Stimulated activated CD8-positive, alpha-beta memory T cell treated with anti-CD3 and anti-CD28 coated beads, Interleukin-15, amount 100 ng/mL, for 1 hour (primary cell): Measurements from ENCODE around the gene C14orf119.

Source experiments
- DNase-seq: peaks from one replicate; pipeline ENCODE4 v3.0.0-alpha.2; 2020; ENCODE audit warnings: low read depth

The C14orf119 gene, protein sequence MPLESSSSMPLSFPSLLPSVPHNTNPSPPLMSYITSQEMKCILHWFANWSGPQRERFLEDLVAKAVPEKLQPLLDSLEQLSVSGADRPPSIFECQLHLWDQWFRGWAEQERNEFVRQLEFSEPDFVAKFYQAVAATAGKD

DNA sequence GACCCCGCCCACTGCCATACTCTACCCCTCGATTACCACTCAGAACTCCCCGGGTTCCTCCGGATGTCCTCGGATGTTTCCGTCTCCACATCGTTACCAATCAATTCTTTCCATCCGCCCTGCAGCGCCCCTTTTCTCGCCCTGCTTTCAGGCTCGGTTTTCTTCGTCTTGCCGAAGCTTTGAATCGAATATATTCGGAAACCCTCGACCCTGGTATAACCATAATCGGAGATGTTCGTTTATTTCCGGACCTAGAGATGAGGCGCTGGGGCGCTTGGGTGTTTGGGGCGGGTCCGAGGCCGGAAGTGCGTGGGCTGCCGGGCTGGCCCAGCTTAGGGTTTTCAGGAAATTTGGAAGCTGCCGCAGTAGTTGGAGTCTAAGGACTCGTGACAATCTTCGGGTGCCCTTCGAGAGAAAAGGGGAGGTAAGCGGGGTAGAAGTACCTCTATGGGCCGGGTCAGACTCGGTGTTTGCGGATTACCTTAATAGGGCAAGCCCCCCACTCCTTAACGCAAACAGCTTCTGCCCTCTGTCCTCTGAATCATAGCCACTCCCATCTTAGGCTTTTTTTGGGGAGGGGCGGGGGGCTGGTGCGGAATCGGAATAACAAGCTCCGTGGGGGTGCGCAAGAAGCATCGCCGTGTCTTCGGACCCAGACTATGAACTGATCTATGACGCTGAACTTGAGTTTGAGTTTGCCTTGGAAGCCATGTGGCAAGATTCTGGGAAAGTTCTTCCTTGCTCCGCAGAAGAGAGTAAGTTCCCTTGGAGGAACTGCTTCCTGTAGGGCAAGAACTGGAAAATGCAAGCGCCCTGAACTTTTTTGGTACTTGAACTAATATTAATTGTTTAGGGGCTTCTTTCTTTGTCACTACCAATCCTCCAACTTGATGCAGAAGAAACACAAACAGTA, at the start of gene C14orf119:
Gene C14orf119, plus strand, starts transcription at position 310 of the 913 bp plus-strand sequence. CDS start 2,154 bp downstream, outside the sequence.
- DNase-seq = peak; percentile 99

DNA sequence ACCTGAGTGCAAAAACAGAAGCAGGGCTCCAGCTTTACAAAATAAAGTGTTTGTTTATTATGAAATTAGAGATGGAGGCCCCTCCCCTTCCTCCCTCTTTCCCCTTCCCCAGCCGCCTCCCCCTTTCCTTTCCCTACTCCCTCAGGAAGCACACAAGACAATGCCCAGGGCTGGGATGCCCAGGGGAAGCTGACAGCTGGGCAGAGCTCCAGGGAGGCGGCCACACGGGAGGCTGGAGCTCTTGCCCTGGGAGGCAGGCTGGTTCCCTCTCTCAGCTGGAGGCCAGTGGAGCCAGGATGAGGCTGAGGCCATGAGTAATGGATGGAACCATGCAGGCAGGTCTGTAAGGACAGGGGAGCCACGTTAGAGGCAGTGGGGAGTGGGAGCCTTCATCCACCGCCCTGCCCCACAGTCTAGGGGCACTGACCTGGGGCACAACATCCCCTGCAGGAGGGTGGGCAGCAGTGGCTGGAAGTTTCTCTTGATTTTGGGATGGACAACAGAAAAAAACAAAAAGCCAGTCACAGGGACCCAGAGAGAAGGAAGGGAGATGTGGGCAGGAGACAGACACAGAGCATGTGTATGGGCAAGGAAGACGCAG, 48.2 kb upstream of the C14orf119 start:
- no peak for DNase-seq

DNA sequence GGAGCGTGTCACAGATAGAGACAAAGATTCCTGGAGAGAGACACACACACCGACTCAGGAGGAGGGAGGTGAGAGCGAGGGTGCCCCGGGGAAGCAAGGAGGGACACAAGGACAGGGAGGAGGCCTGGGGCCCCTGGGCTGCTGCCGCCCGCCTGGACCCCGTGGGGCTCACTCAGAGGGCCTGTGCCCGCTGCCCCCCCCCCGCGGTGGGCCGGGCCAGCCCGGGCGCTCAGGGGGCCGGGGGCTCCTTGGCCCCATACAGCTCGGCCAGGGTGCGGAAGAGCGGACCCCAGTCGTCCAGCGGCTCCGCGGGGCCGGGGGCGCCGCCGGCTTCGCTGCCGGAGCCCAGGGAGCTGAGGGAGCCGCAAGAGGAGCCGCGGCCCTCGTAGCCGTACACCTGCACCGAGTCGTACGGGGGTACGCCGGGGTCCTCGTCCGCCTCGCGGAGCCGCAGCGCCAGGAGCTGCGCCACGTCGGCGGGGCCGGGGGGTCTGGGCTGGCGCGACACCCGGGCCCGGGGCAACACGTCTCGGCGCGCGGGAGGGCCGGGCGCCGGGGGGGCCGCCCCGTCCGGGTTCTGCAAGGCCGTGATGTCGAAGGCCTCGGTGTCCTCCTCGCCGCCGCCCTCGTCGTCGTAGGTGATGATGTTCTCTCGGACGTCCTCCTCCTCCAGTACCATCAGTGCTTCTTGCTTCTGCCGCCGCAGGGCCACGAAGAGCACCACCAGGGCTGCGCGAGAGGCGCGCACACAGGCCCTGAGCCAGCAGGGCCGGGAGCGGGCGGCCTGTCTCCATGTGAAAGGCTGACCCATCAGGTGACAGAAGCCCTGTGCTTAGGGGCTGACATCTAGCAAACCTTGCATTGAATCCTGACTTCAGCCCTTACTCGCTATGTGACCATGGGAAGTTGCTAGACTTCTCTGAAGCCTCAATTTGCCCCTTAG, 47.3 kb upstream of the C14orf119 start:
- no peak for DNase-seq

DNA sequence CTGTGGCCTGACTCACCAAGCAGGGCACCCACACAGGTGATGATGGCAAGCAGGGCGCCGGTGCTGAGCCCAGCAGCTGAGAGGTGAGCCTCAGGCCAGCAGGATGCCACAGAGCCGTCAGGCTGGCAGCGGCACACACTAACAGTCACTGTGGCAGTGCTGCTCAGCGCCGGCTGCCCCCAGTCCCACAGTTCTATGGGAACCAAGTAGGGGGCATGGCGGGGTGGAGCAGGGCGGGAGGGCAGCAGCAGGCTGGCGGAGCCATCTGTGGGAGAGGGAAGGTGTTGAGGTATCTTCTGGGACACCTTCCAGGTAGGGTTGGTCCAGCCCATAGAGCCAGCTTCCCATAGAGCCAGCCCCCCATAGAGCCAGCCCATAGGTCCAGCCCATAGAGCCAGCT, 46.3 kb upstream of the C14orf119 start:
- no peak for DNase-seq

DNA sequence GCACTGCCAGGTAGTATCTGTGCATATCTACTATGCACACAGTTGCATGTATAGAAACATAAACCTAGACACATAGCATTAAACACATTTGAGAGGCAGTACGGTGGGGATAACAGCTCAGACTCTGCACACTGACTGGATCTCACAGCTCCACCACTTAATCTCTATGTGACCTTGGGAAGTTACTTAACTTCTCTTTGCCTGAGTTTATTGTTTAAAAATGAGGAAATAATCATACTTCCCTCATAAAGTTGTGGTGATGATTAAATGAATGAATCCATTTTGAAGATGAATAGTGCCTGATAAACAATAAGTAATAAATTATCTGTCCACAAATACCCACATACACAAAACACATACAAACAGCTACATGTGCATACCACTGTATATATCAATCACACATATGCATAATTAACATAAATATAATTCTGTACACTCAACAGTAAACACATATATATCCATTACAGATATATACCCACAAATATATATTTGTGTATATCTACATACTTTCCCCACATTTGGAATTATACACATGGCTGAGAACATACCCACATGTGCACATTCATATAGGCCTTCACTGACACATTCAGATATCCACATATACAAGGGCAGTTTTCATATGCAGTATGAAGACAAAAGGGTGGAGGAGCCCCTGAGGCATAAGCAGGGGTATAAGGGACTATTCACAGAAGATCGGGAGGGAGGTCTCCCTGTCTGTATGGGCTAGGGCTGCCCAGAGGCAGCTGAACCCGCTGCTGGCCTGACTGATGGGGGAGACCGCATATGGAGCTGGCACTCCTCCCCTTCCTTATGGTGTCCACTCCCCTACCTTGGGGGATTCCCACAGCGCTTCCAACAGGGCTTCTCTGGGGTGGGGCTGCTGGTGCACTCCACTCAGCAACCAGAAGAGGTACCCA, 43.9 kb upstream of the C14orf119 start:
- no peak for DNase-seq

DNA sequence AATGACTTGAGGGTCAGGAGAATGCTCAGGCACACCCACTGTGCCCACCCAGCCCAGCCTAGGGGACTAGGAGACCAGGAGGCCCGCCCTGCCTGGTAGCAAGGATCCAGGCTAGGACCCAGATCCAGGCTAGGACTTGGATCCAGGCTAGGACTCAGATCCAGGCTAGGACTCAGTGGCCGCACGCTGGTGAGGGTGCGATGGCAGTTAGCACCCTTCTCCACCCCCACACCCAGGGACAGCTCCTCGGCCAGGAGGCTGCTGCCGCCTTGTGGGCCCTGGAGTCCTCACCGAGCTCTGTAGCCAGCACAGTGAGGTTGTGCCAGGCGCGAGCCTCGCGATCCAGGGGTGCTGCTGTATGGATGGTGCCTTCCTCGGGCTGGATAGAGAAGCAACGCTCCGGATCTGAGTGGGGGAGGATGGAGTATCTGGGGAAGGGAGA, 43.1 kb upstream of the C14orf119 start:
- DNase-seq = no peak

DNA sequence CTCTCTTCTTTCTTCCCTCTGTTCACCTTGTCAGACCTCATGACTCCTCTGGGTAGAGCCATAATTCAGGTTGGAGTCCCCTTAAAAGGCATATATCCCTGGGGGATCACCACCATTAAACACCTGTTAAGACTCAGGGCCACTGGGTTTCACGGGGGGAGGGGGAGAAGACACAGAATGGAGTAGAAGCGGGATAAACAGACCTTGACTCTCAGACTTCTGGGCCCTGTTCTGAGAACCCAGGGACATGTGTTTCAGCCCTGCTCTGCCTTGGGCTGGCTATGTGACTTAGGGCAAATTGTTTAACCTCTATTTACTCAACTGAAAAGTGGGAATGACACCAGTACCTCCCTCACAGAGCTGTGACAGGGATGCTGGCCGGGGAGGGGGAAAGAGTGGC, 42.6 kb upstream of the C14orf119 start:
- DNase-seq = no peak

DNA sequence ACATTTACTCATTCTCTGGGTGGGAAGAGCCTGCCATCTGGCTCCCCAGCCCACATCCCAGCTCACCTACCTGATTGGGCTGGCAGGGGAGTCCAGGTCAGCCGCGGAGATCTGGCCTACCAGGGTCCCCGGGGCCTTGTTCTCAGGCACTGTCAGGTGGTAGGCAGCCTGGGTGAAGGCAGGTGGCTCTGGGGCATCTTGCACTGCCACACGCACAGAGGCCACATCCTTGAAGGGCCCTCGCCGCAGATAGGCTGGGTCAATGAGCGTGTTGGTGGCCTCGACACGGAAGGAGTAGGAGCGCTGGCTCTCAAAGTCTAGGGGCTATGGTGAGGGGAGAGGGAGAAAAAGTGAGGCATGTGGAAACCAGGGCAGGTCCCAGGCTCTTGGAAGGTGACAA, 41.9 kb upstream of the C14orf119 start:
- no peak for DNase-seq

DNA sequence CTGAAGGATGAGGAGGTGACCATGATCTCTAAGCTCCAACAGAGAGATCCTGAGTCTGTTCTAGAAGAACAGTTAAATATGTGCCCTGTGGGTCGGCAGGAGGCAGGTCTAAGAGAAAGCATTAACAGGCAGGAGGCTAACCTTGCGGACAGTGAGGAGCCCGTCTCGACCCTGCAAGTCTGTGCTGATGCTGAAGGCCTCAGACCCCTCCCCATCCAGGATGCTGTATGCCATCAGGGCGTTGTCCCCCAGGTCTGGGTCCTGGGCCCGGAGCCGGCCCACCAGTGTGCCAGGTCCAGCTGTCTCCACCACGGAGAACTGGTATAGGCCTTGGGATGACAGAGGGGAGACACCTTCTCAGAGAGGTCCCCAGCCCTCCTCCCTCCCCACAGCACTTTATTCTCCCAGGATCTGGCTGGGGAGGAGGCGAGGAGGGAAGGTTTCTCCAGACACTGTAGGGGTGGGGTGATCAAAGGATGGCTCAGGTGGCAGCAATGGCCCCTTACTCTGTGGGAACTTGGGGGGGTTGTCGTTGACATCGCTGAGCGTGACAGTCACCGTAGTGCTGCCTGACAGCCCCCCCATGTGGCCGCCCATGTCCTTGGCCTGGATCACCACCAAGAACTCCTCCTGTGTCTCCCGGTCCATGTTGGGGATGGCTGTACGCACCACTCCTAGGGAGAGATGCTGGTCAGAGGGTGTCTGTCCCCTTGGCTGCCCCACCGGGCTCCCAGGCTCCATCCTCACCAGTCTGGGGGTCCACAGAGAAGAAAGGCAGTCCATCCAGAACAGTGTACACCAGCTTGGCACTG, 41.1 kb upstream of the C14orf119 start:
- DNase-seq = no peak

DNA sequence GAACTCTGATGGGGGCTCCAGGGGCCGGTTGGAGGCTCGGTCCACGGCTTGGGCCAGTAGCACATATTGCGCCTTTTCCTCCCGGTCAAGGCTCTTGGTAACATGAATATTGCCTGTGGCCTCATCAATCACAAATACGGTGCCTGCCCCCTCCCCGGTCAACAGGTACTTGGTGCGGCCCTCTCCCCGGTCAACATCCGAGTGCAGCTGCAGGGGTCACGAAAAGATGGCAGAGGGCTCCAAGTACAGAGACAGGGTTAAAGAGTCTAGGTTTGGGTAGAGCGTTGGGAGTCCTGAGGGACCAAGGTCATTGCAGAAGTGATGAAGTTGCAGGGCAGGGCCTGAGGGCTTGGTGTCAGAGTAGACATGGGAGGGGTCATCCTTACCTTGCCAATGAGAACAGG, 40.2 kb upstream of the C14orf119 start:
- DNase-seq = no peak

DNA sequence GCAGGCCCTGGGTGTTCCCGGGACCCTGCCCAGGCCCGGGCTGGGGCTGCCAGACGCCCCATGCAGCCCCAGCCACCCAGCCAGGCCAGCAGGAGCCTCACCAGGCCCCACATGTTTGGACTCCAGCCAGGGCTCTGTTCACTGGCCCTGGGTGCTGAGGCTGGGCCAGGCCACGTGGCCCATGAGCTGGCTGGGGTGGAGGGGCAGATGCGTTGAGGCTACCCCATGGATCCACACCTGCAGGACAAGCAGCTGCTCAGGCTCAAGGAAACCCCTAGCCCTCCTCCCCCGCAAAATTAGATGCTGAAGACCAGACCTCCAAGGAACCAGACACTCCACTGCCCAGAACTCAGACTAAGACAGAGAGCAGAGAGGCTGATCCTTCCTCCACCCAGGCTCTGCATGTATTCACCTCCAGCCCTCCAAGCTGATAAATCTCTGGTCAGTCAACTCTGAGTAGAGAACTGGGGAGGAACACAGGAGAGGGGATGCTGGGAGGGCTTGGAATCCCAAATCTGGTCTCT, 39.6 kb upstream of the C14orf119 start:
- DNase-seq = no peak

DNA sequence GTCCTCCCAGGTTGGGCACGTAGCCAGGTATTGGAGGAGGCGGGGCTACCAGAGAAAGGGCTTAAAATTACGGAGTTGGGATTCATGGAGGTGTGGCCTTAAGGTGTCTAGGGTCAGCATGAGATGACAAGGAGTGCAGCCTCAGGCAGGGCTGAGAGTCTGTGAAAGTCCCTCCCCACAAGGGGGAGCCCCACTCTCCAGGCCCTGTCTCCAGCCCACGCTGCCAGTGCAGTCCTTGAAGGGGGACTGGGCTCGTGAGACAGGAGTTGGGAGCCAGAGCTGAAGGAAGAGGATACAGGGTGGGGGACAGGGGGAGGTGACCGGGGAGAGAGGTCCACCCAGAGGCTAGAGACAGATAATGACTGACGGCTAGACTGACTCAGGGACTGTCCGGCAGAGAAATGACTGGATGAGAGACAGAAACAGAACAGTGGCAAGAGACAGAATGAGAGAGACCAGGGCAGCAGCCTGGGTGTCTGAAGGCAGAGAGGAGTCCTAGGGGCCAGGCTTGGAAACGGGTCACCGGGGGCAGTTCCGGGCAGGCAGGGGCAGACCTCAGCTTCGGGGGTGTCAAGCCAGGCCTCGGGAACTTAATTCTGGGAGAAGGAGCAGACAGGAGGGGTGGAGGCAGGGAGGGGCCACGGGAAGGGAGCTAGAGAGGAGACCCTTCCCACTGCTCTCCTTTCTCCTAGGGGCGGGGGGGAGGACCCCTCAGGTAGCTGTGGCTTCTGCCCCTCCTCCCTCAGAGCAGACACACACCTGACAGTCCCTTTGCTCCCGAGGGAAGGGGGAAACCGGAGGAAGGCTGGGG, 39.0 kb upstream of the C14orf119 start:
- peak; percentile 39 for DNase-seq

DNA sequence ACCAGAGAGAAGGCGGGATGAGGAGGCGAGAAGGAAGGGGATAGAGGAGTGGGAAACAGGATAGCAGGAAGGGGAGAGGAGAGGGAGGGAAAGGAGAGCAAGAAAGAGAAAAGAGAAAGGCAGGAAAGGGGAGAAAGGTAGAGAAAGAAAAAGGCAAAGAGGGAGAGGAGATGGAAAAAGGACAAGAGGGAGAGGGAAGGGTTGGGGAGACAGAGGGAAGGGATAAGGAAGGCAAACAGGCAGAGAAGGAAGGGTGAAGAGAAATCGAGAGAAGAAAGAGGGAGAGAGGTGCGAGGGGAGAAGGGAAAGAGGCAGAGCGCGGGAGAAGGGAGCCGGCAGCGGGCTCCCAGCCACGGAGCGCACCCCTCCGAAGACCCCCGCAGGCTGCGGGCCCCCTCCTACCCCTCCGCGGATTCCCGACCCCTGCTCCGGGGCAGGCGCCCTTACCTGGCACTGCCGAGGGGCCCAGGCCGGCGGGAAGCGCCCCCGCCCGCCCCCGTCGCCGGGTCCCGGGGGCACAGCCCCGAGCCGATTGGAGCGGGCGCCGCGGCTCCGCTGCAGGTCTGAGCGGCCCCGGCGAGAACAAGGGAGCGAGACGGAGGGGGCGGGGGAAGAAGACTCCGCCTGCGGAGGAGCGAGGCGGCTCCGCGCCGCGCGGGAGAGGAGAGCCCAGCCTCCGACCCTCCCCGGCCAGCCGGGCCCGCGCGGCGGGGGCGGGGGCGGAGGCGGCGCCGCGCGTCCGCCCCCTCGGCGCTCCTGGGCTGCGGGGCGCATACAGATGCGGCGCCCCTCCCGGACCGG, 38.1 kb upstream of the C14orf119 start, which contains the start of gene CDH24:
Gene CDH24, minus strand, starts transcription at position 565 of the 801 bp plus-strand sequence. CDS start 1,787 bp downstream, outside the sequence.
- DNase-seq = peak; percentile 38

DNA sequence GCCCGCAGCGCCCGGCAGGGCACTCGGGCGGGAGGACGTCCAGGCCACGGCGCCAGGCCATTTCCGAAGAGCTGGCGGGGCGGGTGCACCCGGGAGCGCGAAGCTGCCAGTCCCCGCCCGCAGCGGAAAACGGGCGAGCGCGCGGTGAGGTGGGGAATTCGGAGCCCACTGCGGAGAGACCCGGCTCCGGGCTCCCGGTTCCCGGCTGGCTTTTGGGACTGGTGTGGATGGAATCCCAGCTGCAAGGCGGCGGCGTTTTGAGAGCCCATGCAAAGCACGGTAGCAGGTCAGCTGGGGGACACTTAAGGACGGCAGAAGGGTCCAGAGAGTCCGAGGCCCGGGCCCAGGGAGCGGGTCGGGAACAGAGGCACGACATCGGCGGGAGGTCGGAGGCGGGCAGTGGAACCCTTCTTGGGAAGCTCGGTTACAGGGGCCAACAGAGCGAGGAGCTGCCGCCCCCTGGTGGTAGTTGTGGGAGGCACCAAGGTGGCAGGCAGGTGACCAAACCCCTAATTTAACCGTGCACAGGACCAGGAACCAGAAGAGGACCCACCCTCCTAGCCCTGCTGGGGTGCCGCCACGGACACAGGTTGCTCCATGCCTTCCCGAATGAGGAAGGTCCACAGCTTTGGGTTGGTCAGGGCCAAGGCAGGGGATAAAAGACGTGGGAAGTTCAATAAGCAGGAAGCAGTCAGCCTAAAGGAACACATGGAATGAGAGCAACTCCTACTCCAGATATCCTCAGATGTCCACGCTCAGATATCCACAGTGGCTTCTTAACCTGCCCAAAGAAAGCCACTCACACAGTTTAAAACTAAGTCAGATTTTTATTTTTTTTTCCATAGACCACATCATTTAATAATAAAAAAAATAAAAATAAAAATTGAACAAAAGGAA, 37.3 kb upstream of the C14orf119 start:
- peak; percentile 79 for DNase-seq

DNA sequence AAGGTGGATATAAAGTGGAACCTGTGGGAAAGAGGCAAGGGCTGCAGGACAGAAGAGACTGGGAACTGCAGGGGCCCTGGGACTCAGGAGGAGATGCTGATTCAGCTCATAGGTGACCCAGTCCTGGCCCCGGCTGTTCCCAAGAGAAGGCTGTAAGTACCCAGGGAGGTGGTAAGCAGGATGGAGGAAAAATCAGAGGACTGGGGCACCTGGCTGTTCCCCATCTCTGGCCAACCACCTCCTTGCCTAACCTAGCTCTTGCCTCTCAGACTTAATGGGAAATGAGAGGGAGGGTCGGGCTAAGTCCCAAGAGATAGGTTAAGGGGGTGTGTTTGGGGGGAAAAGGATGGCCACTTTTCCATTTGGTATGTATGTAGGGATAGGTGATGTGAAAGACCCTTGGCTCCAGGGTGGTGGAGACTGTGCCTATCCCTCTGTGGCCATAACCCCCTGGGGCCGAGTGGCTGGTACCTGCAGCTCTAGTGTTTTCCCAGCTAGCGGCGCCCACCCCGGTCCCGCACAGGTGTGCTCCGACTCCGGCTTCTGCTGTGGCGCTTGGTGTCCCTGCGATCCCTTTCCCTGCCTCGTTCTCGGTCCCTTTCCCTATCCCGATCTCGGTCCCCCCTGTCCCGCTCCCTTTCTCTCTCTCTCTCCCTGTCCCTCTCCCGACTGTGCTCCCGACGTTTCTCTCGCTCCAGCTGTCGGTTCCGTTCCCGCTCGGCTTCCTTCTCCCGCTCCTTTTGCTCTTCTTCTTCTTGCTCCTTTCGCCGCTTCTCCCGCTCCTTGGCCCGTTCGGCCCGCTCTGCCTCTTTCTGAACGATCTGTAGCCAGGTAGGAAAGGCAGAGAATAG, 36.4 kb upstream of the C14orf119 start:
- no peak for DNase-seq
